Measurements from ENCODE around the gene FRMD4A.

DNA sequence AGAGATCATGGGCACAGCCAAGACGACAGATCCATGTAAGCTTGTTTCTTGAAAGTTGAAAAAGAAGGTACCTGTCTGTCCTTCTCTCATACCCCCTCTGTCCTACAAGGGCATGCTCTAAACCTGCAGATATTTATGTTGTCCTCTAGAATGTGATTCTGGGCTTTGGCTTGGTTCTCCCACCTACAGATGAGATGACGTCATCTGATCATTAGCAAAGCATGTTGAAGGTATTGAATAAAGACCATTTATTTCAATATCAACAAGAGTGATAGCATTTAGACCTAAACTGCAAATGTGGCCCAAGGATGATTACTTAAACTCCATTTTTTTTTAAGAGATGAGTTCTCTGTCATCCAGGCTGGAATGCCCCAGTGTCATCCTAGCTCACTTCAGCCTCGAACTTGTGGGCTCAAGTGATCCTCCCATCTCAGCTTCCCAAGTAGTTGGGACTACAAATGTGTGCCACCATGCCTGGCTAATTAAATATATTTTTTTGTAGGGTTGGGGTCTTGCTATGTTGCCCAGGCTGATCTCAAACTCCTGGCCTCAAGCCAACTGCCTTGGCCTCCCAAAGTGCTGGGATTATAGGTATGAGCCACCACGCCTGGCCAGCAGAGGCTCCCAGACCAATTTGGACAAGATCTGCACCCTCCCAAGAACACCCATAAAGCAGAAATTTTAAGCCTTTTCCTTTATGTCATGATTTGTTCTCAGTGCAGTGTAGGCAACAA is 559.8 kb downstream of the FRMD4A start:
- TF ChIP-seq NFIC (IDR thresholded peaks at IDR 0.05) (no peak), EP300 (IDR thresholded peaks at IDR 0.05; ENCODE audit: borderline replicate concordance) (no peak), FOXM1 (IDR thresholded peaks at IDR 0.05; ENCODE audit: borderline replicate concordance, low read depth) (no peak), CREB1 (IDR thresholded peaks at IDR 0.05; ENCODE audit: low read depth) (no peak), TAF1 (IDR thresholded peaks at IDR 0.05; ENCODE audit: low read depth) (no peak), MAX (IDR thresholded peaks at IDR 0.05) (no peak), EGR1 (IDR thresholded peaks at IDR 0.05) (no peak), CEBPB (IDR thresholded peaks at IDR 0.05) (no peak), ZBTB7A (IDR thresholded peaks at IDR 0.05; ENCODE audit: low read depth) (no peak)
- TF ChIP-seq, protein P1, sequence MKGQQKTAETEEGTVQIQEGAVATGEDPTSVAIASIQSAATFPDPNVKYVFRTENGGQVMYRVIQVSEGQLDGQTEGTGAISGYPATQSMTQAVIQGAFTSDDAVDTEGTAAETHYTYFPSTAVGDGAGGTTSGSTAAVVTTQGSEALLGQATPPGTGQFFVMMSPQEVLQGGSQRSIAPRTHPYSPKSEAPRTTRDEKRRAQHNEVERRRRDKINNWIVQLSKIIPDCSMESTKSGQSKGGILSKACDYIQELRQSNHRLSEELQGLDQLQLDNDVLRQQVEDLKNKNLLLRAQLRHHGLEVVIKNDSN (IDR thresholded peaks at IDR 0.05), result no peak
- TF ChIP-seq, protein P2, sequence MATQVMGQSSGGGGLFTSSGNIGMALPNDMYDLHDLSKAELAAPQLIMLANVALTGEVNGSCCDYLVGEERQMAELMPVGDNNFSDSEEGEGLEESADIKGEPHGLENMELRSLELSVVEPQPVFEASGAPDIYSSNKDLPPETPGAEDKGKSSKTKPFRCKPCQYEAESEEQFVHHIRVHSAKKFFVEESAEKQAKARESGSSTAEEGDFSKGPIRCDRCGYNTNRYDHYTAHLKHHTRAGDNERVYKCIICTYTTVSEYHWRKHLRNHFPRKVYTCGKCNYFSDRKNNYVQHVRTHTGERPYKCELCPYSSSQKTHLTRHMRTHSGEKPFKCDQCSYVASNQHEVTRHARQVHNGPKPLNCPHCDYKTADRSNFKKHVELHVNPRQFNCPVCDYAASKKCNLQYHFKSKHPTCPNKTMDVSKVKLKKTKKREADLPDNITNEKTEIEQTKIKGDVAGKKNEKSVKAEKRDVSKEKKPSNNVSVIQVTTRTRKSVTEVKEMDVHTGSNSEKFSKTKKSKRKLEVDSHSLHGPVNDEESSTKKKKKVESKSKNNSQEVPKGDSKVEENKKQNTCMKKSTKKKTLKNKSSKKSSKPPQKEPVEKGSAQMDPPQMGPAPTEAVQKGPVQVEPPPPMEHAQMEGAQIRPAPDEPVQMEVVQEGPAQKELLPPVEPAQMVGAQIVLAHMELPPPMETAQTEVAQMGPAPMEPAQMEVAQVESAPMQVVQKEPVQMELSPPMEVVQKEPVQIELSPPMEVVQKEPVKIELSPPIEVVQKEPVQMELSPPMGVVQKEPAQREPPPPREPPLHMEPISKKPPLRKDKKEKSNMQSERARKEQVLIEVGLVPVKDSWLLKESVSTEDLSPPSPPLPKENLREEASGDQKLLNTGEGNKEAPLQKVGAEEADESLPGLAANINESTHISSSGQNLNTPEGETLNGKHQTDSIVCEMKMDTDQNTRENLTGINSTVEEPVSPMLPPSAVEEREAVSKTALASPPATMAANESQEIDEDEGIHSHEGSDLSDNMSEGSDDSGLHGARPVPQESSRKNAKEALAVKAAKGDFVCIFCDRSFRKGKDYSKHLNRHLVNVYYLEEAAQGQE (IDR thresholded peaks at IDR 0.05; ENCODE audit: low read depth), result no peak

All from Ishikawa (cell line).